OCI-LY3 (cell line): ENCODE results near the gene JUN.

Source experiments
- H2AFZ ChIP-seq: fragments of 200-600, 300-600 bp; shearing (Covaris generic); 2 replicates; pipeline ENCODE4 v1.6.0; 2014; ENCODE audit warnings: antibody characterized with exemption, low read depth, low read length
- H3K27ac ChIP-seq: fragments of 200-600, 300-600 bp; sonication (generic); 2 replicates; pipeline ENCODE4 v1.5.1; 2014; ENCODE audit warnings: mild to moderate bottlenecking, low read length, moderate library complexity, mixed read lengths
- H3K27me3 ChIP-seq: fragments of 200-600, 300-600 bp; sonication (generic); 2 replicates; pipeline ENCODE4 v1.6.1; 2014; ENCODE audit warnings: low read depth, low read length, mixed read lengths
- H3K36me3 ChIP-seq: fragments of 200-600, 300-600 bp; sonication (generic); replicated peaks from 2 replicates; pipeline ENCODE3; 2014; ENCODE audit warnings: low read depth, low read length, mixed read lengths
- H3K4me1 ChIP-seq: fragments of 300-600, 200-600 bp; sonication (generic); 2 replicates; pipeline ENCODE4 v1.6.1; 2014; ENCODE audit warnings: low read length, mixed read lengths
- H3K4me2 ChIP-seq: fragments of 200-600, 300-600 bp; sonication (generic); 2 replicates; pipeline ENCODE4 v1.6.1; 2014; ENCODE audit warnings: low read length, mixed read lengths
- H3K4me3 ChIP-seq: fragments of 300-600, 200-600 bp; sonication (generic); 2 replicates; pipeline ENCODE4 v1.5.1; 2014; ENCODE audit warnings: antibody characterized with exemption, mild to moderate bottlenecking, low read length, moderate library complexity
- H3K79me2 ChIP-seq: fragments of 300-600, 200-600 bp; shearing (Covaris generic); 2 replicates; pipeline ENCODE4 v1.6.1; 2014; ENCODE audit warnings: mild to moderate bottlenecking, low read length, mixed read lengths
- H3K9ac ChIP-seq: fragments of 300-600, 200-600 bp; shearing (Covaris generic); 2 replicates; pipeline ENCODE4 v1.6.0; 2014; ENCODE audit warnings: mild to moderate bottlenecking, low read length, moderate library complexity
- H3K9me3 ChIP-seq: fragments of 200-600, 300-600 bp; shearing (Covaris generic); 2 replicates; pipeline ENCODE4 v1.6.1; 2014; ENCODE audit warnings: low read length, mixed read lengths; ENCODE audit not compliant: insufficient read depth
- H4K20me1 ChIP-seq: fragments of 200-600, 300-600 bp; sonication (generic); 2 replicates; pipeline ENCODE4 v1.6.1; 2016; ENCODE audit warnings: low read length, mixed read lengths; ENCODE audit not compliant: insufficient read depth
- CTCF ChIP-seq: fragments of 200-600, 300-600 bp; sonication (generic); IDR thresholded peaks from 2 replicates; pipeline ENCODE4 v1.5.1; 2014; ENCODE audit warnings: antibody characterized with exemption, low read length, low read depth
- EZH2phosphoT487 ChIP-seq: fragments of 200-600 bp; shearing (Covaris generic); IDR thresholded peaks from 2 replicates; pipeline ENCODE4 v1.6.1; 2018; ENCODE audit warnings: antibody characterized with exemption, mixed run types, low read depth

Gene JUN

DNA sequence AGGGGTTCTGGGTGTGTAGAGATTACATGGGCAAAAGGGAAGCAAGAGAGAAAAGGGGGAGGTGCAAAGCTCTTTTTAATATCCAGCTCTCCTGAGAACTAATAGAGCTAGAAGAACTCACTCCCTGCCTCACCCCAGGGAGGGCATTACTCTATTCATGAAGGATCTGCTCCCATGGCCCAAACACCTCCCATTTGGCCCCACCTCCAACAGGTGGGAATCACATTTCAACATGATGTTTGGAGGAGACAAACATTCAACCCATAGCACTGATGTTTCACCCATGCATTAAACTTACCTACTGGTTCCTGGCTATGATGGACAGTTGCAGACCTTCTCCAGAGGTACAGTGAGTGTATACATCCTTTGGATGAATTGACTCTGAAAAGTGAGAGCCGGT is 7.3 kb upstream of the JUN start:
- H3K4me2 ChIP-seq: no peak overlapping the region
- H3K9ac ChIP-seq: no peak overlapping the region
- no peak overlapping the region for H3K27ac ChIP-seq
- H3K27me3 ChIP-seq: no peaks in the 10 kb centered on the region
- H3K4me1 ChIP-seq: peaks cover under 1% of the 10 kb centered on the region; the same call in 1 of the 2 replicates
- no peaks in the 10 kb centered on the region for H3K9me3 ChIP-seq
- no peaks in the 10 kb centered on the region for H3K79me2 ChIP-seq
- no peaks in the 10 kb centered on the region for H3K36me3 ChIP-seq
- H4K20me1 ChIP-seq: no peaks in the 10 kb centered on the region
- no peak for TF ChIP-seq EZH2phosphoT487
- TF ChIP-seq CTCF: no peak
- H2AFZ ChIP-seq: no peak overlapping the region
- H3K4me3 ChIP-seq: no peak overlapping the region

DNA sequence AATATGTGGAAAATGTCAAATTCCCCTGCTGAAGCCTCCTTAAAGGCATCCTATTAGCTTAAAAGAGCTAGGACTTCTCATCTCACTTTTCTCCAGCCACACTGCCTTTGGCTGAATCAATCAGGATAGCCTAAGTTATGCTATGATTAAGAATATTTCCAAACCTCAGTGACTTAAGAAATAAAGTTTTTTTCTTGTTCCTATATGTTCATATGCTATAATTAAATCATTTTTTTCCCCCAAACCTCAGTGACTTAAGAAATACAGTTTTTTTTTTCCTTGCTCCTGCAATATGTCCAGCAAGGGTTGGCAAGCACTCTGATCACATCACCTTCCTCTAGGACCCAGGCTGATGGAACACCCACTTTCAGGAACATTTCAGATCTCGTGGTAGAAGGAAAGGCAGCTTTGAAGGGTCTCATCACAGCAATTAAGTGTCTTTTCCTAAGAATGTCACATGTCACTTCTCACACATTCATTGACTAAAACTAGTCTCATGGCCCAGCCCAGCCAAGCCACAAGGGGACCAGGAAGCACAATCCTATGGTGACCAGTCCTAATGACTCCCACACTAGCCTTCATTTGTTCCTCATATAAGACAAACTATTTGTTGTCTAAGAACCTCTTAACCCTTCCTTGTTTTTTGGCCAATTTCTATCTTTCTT is 6.3 kb upstream of the JUN start:
- no peaks in the 10 kb centered on the region for H3K79me2 ChIP-seq
- no peaks in the 10 kb centered on the region for H4K20me1 ChIP-seq
- no peak overlapping the region for H3K4me3 ChIP-seq
- no peak overlapping the region for H3K27ac ChIP-seq
- H3K9me3 ChIP-seq: no peaks in the 10 kb centered on the region
- H3K27me3 ChIP-seq: no peaks in the 10 kb centered on the region
- no peak for TF ChIP-seq CTCF
- H3K9ac ChIP-seq: no peak overlapping the region
- H3K4me2 ChIP-seq: no peak overlapping the region
- H2AFZ ChIP-seq: no peak overlapping the region
- peaks cover 8% of the 10 kb centered on the region for H3K4me1 ChIP-seq
- no peaks in the 10 kb centered on the region for H3K36me3 ChIP-seq

DNA sequence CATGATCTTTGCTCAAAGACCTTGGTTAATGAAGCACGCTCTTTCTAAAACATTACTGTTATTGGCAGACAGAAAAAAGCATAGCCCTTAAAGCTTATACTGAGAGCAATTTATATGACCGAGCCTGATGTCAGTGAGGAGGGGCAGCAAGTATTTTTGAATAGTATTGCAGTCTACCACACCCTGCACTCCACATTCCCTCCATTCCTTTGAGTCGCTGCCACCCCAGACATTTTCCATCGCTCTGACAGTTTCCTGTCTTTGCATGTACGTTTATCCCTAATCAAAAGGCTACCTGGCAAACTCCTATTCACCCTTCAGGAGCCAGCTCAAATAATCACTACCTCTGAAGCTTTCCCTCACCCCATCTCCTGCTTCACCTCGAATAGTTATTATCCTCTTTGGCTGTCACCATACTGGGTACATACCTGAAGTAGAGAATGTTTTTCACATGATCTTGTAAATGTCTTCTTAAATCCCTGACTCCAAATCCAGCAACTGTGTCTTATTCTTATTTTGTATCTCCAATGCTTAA is 5.5 kb upstream of the JUN start:
- H3K4me3 ChIP-seq: no peak overlapping the region
- no peaks in the 10 kb centered on the region for H4K20me1 ChIP-seq
- no peak overlapping the region for H3K27ac ChIP-seq
- H3K4me1 ChIP-seq: peaks cover 8% of the 10 kb centered on the region
- H3K79me2 ChIP-seq: no peaks in the 10 kb centered on the region
- TF ChIP-seq CTCF (no peak), EZH2phosphoT487 (no peak)
- no peaks in the 10 kb centered on the region for H3K9me3 ChIP-seq
- no peak overlapping the region for H3K4me2 ChIP-seq
- no peaks in the 10 kb centered on the region for H3K36me3 ChIP-seq
- no peak overlapping the region for H3K9ac ChIP-seq
- no peaks in the 10 kb centered on the region for H3K27me3 ChIP-seq
- H2AFZ ChIP-seq: no peak overlapping the region

DNA sequence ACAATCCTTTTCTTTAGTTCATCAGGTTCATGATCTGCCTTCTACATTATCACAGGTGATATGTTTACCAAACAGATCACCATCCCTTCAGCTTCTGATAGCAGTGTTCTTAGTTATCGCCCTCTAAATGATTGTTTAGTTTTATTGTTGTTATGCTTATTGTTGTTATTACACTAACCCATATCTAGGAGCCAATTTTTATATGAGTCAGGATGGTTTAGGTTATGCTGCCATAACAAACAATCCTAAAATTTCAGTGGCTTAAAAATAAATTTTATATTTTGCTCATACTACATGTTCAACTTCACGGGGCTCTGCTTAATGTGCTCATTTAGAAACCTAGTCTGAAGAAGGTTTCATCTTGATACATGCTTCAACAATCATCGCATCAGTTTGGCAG is 4.4 kb upstream of the JUN start:
- Histone ChIP-seq H3K4me3 (no peak overlapping the region), H3K9me3 (no peaks in the 10 kb centered on the region), H4K20me1 (no peaks in the 10 kb centered on the region), H3K4me1 (peaks cover 8% of the 10 kb centered on the region), H3K4me2 (no peak overlapping the region), H3K27ac (no peak overlapping the region), H3K79me2 (peaks cover 2% of the 10 kb centered on the region; the same call in 1 of the 2 replicates), H3K27me3 (no peaks in the 10 kb centered on the region), H2AFZ (no peak overlapping the region), H3K9ac (no peak overlapping the region), H3K36me3 (no peaks in the 10 kb centered on the region)
- TF ChIP-seq EZH2phosphoT487: no peak
- no peak for TF ChIP-seq CTCF
